NCI-H1694 treated with DMSO at 0.1 percent for 48 hours (cell line): Measurements from ENCODE around the gene KRT6A.
A peak's percentile ranks its signal among the peaks of the same experiment; 100 is the strongest.

Experiments
- DNase-seq: peaks from one replicate; lab custom pipeline; 2025; lab: John Stamatoyannopoulos, UW

Gene KRT6A

GRCh38 chr12:52493172-52493571 is at the start of gene KRT6A:
Gene KRT6A (minus strand): TSS chr12:52493257. CDS start chr12:52493188, 69 bp downstream.
- no peak for DNase-seq

GRCh38 chr12:52542157-52542556 is 49.1 kb upstream of the KRT6A start:
- no peak for DNase-seq

- DNase-seq: no peak
Measured at GRCh38 chr12:52541709-52542108, 48.7 kb upstream of the KRT6A start.

- no peak for DNase-seq
Measured at GRCh38 chr12:52540531-52540930, 47.5 kb upstream of the KRT6A start.

GRCh38 chr12:52539821-52540173 is 46.7 kb upstream of the KRT6A start:
- DNase-seq: no peak

GRCh38 chr12:52539083-52539820 is 46.2 kb upstream of the KRT6A start:
- peak; percentile 23 for DNase-seq

GRCh38 chr12:52537101-52537500 is 44.0 kb upstream of the KRT6A start:
- DNase-seq: peak; percentile 32

- peak; percentile 22 for DNase-seq
Measured at GRCh38 chr12:52535574-52535973, 42.5 kb upstream of the KRT6A start.

GRCh38 chr12:52534482-52534881 is 41.4 kb upstream of the KRT6A start:
- no peak for DNase-seq

GRCh38 chr12:52533686-52534470 is 40.8 kb upstream of the KRT6A start:
- DNase-seq: no peak

- DNase-seq: no peak
Measured at GRCh38 chr12:52532636-52533035, 39.6 kb upstream of the KRT6A start.

- DNase-seq: no peak
Measured at GRCh38 chr12:52531566-52532300, 38.7 kb upstream of the KRT6A start.

- no peak for DNase-seq
Measured at GRCh38 chr12:52530905-52531304, 37.8 kb upstream of the KRT6A start.

GRCh38 chr12:52530366-52530765 is 37.3 kb upstream of the KRT6A start:
- DNase-seq: no peak

GRCh38 chr12:52529846-52530245 is 36.8 kb upstream of the KRT6A start:
- no peak for DNase-seq

GRCh38 chr12:52529417-52529816 is 36.4 kb upstream of the KRT6A start:
- DNase-seq: no peak

GRCh38 chr12:52528641-52529143 is 35.6 kb upstream of the KRT6A start:
- DNase-seq: no peak

- no peak for DNase-seq
Measured at GRCh38 chr12:52527121-52527800, 34.2 kb upstream of the KRT6A start.

- no peak for DNase-seq
Measured at GRCh38 chr12:52526511-52526951, 33.5 kb upstream of the KRT6A start.

GRCh38 chr12:52525661-52526499 is 32.8 kb upstream of the KRT6A start:
- DNase-seq: no peak
